Activated CD4-positive, CD25-positive, alpha-beta regulatory T cell (primary cell): Measurements from ENCODE around the gene TSSK3.

Source experiments
- DNase-seq, 4 experiments: peaks; one replicate each; lab custom pipeline; 2025; lab: John Stamatoyannopoulos, UW

TSSK3 gene

GRCh38 chr1:32362474-32363313 is at the start of gene TSSK3, which contains the start of gene FAM229A:
TSSK3 (plus strand) TSS chr1:32362539; CDS start chr1:32362702, 163 bp downstream.
FAM229A (minus strand) TSS chr1:32362485; CDS start chr1:32362091, 394 bp downstream.
- DNase-seq: no peak

- DNase-seq: no peak
These were observed 45.4 kb upstream of the TSSK3 start for GRCh38 chr1:32316903-32317277.

GRCh38 chr1:32318127-32318869 is 44.0 kb upstream of the TSSK3 start:
- DNase-seq: no peak

GRCh38 chr1:32321712-32322291 is 40.5 kb upstream of the TSSK3 start:
- no peak for DNase-seq

- no peak for DNase-seq
These were observed 35.1 kb upstream of the TSSK3 start for GRCh38 chr1:32327204-32327603.

GRCh38 chr1:32329931-32330466 is 32.3 kb upstream of the TSSK3 start:
- DNase-seq: no peak

- DNase-seq: no peak
These were observed 31.7 kb upstream of the TSSK3 start for GRCh38 chr1:32330558-32331151.

GRCh38 chr1:32331549-32331948 is 30.8 kb upstream of the TSSK3 start:
- no peak for DNase-seq

GRCh38 chr1:32332290-32333079 is 29.9 kb upstream of the TSSK3 start:
- DNase-seq: no peak

- no peak for DNase-seq
These were observed 28.9 kb upstream of the TSSK3 start for GRCh38 chr1:32333251-32333963.

GRCh38 chr1:32334274-32334861 is 28.0 kb upstream of the TSSK3 start:
- no peak for DNase-seq

- peak; percentile 16 to 54 (median 36) for DNase-seq
These were observed 27.3 kb upstream of the TSSK3 start for GRCh38 chr1:32334864-32335534.

- DNase-seq: no peak
These were observed 26.9 kb upstream of the TSSK3 start for GRCh38 chr1:32335535-32335789.

- DNase-seq: peak; percentile 72 to 81 (median 76)
These were observed 26.3 kb upstream of the TSSK3 start, which contains the start of gene MARCKSL1 for GRCh38 chr1:32335790-32336590. MARCKSL1 (minus strand) TSS chr1:32336233; CDS start chr1:32336033, 200 bp downstream.

- DNase-seq: no peak
These were observed 25.8 kb upstream of the TSSK3 start for GRCh38 chr1:32336591-32336932.

GRCh38 chr1:32336963-32337675 is 25.2 kb upstream of the TSSK3 start:
- no peak for DNase-seq

- DNase-seq: no peak
These were observed 24.3 kb upstream of the TSSK3 start for GRCh38 chr1:32337855-32338636.
